ENCODE measurements around the gene SPTAN1. TPM values are rescaled to one million over a fixed set of nuclear protein-coding genes. Genes with fewer than 3 reads are reported as not detected.
"Not testable (repeated sequence)": the region's sequence is repeated elsewhere in the genome, so short reads cannot be mapped to it uniquely, and the experiment has no call there.

Gene SPTAN1
- polyA plus RNA-seq, 1 donor = 331 TPM

DNA sequence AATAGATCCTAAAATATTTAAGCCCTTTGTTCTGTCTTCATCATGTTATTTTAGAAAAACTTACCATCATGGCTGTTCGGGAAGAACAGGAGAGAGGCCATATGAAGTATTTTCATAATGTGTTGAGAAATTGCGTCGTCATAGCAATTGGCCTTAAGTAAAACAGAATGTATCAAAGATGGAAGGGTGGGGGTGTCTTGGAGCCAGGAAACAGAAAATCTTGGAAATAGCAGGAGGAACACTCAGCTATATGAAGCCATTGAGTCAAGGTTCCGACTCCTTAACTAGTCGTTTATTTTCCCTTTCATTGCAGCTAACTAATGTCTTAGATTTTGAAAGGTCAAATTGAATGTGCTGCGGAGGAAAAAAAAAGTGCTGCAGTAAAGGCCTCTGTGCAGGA, 1.3 kb downstream of the SPTAN1 start:
- DNase-seq = peak; percentile 77

DNA sequence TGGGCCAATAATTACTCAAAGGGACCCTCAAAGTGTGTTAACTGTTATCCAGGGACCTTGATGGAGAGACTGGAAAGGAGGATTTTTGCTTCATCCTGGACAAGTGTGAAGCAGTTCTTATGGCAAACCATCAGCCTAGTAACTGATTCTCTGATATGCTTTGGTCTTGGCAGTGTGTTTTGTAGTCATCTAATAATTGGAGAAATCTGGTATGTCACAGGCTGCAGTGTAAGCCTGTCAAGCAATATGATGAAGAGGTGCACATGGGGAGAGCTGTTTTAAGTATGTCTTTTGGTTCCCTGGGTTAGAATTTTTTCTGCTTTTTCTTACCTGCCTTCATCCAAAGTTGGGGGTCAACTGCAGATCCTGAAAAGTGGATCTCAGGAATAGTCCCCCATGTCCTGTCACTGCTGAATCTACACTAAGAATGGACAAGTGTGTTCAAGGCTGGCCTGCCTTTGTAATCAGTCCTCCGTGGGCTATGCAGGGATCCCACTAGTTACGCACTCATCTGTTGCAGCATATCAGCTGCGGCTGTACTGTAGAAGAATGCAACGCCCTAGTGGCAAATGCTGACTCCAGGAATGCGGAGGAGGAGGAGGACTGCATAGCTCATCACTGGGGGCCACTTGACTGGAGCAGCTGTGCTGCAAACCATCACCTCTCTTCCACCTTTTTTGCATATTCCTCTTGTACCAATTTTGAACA, 1.9 kb downstream of the SPTAN1 start:
- DNase-seq = no peak

DNA sequence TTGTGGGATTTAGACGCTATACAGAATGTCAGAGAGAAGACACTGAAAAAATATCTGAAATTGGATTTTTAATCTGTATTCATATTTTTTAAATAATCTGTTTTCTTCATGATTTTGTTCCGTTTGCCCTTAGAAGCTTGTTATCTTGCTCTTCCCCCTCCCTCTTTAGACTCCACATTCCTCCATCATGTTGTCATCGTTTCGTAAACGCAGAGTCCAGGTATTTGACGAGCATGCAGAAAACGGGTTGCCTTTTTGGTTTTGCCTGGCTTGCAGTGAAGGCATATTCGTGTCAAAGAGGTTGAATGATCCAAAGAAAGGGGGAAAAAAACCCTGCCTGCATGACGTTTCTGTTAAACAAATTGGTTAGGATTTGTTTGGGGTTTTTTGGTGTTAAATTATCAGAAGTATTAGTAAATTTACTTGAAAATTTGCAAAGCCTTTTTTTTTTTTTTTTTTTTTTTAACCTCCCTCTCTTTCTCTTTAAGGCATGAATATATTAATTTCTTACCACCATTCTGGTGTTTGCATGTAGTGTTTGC, 2.9 kb downstream of the SPTAN1 start:
- no peak for DNase-seq

DNA sequence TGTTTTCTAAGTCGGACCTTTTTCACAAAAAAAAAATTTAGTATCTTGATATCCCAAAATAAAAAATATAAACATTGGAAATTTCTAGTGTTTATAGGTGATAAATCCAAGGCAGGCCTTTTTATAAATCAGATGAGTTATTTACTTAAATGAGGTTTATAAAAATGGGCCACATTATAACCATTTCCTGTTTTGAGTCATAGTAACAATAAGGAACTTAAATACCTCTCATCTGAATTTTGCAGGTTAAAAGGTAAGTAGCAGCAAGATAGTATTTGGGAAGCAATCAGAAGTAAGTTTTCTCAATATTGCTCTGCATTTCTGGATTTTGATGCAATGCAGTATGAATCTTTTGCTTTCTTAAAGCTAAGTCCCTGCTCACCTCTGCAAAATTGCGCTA, 3.9 kb downstream of the SPTAN1 start:
- DNase-seq = no peak

DNA sequence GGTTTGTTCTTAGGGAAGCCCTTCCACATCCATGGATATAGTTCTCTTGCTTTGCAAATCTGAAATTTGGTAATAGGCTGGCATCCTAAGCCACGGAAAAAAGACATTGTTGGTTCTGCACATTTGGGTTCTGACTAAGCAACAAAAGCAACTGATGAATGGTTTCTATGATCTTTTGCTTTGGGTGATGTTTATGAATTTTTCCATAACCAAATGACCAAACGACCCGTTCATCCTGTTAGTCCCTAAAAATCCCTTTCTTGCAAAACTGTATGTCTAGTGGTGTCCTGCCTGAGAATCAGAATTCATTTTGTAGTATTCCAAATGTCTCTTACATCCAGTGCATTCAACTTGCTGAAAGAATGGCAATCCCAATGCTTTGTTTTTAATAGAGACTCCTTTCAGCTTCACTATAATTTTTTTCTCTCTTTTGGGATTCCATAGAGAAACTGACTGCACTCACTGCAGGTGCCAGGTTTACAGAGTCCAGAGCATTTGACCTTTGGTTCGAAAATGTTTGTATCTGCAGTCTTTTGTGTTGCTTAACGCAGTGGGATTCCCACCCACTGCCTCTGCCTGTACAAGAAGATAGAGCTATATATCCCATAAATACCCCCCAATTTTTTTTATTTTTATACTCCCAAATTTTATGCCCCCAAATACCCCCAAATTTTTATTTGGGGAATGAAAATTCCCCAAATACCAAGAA, 4.7 kb downstream of the SPTAN1 start:
- no peak for DNase-seq

DNA sequence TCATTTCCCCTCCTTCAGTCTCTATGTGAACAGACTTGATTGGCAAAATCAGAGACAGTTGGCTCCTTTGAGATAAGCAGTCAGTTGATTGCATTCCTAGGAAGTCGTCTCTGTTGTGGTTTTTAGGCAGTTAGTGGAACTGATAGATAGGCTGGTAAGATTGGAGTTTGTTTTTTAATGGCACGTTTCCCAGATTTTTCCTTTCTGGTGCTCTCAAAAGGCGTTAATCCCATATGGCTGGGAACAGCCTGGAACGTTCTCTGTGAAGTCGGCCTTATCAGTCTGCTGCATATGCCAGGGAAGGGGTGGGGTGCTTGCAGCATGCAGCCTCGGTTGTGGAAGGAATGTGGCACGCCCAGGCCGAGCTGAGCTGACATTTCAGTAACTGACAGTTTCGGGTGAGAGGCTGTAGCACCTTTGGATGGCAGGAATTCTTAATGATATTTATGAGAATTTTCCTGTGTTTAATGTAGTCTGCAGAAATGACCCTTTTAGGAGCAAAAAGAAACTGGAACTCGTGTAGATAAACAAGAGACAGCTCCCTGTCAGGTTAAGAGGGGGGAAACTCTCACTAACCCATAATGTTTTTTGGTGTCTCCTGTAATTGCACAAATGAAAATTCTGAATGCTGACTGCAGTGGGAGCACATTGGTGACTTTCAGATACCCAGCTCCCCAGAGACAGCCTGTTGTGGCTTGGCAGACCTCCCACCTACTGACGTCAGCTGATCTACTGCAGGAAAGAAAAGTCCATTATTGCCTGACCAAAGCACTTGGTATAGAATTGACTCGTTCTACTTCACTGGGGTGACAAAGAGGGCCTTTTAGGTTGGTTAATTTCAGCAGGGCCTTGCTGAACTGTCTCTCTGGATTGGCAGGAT, 6.3 kb downstream of the SPTAN1 start:
- DNase-seq = peak; percentile 47

DNA sequence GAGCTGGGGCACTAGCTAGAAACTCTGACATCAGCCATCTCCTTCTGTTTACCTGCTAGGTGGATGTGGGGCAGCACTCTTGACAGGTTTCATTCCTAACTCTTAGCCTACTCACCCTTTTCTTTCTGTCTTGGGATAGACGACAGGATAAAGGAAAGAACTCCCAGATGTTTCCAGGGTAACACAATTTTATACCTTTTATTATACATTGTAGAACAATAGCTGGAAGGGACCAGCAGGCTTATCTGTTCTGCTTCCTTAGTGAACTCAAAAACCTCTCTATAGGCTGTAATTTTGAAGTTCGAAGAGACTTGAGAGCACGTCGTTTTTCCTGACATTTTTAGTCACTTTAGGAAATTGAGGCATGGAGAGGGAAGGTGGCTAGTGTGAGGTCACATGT, 13.2 kb downstream of the SPTAN1 start:
- no peak for DNase-seq

DNA sequence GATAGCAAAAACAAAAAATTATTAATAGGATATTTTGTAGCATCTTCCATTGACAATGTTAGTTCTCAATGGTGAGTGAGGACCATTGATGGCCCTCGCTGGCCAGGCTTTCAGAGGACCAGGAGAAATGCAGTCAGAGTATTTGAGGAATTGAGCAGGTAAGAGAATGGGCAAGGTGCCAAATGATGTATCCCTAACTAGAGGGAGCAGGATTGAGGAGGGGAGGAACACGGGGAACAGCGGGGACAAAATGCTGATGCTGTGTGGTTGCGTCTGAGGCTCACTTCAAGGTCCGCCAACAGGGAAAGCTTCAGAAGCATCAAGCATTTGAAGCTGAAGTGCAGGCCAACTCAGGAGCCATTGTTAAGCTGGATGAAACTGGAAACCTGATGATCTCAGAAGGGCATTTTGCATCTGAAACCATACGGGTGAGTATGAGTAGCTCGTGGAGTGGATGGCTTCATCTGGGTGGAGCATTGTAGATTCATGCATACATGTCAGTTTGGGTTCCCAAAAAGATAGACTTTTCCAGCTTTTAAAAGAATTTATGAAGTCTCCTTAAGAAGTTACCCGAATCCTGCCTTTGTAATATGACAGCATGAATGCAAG, 16.2 kb downstream of the SPTAN1 start:
- no peak for DNase-seq

DNA sequence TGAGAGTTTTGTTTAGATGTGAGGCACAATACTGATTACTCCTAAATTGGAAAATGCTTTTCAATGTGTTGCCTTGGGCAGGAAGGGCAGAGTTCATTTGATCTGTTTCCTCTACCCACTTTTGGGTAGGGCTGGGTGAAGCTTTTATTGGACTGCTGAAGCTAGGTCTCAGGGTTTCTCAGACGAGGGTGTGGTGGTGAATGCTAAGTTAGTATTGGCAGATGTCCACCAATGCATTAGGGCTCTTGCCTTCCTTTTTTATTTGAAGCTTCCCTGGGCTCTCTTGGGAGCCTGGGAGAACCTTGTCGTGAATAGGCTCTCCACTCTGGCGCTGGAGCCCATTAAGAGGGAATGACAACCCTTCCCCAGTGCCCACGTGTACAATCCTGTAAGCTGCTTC, 23.1 kb downstream of the SPTAN1 start:
- no peak for DNase-seq

DNA sequence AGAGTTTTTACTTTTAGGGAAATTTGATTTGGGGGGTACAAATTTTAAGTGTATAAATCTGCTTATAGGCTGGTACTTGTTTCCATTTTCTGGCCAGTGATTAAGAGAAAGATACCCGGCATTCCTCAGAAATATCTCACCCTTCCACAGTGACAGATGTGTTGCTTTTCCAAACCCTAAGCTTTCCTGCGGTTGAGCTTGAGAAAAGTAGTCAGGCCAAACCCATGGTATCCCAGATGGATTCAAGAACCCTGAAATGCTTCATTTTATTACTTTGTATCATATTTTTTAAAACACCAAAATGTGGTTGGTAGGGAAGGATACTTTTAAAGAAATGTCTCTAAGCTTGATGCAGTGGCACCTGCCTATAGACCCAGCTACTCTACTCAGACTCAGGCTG, 23.5 kb downstream of the SPTAN1 start:
- DNase-seq = no peak

DNA sequence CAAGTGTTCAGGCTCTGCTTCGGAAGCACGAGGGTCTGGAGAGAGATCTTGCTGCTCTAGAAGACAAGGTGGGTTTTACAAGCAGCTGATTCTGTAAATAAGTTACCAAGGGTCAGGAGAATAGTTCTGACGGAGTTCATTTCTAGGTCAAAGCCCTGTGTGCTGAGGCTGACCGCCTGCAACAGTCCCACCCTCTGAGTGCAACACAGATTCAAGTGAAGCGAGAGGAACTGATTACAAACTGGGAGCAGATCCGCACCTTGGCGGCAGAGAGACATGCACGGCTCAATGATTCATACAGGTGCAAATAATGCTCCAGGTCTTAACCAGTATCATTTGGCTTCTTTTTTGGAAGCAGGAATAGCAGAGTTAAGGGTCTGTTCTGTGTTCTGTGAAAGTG, 24.8 kb downstream of the SPTAN1 start:
- no peak for DNase-seq

DNA sequence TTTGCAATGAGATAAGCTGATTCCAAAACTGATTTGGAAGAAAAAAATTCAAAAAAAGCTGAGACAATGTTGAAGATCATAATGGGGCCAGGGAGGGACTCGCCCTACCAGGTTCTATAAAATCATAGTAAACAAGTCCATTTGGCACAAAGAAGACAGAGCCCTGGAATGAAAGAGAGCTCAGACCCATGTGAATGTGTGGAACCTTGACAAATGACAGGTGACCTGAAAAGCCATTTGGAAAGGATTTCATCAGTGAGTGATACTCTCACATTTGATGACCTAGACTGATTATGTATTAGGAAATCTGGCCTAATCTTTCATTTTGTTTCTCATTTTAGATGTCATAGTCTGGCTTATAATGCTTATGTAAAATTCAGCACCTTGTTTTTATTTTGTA, 26.8 kb downstream of the SPTAN1 start:
- no peak for DNase-seq

DNA sequence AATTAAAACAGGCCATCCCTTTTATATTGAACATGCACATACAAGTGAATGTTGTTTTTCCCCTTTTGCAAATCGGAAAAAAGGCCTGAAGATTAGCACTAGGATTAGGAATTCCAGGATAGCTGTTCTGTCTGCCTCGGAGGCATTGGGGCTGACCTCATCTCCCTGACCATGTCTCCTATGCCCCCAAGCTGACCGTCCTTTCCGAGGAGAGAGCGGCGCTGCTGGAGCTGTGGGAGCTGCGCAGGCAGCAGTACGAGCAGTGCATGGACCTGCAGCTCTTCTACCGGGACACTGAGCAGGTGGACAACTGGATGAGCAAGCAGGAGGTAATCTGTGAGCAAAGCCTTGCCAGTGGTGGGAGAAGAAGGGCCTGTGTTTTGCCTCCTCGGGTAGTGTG, 28.3 kb downstream of the SPTAN1 start:
- no peak for DNase-seq

DNA sequence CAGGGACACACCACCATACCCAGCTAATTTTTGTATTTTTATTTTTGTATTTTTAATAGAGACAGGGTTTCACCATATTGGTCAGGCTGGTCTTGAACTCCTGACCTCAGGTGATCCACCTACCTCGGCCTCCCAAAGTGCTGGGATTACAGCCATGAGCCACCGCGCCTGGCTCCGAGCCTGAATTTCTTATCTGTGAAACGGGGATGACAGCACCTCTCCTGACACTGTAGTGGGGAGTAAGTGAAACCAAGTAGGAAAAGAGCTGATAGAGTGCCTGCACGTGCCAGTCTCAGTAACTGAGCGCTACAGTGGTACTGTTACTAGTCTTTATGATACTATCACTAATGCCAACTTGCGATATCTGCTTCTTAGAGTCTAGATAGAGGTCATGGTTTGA, 32.8 kb downstream of the SPTAN1 start:
- DNase-seq = not testable (repeated sequence)

DNA sequence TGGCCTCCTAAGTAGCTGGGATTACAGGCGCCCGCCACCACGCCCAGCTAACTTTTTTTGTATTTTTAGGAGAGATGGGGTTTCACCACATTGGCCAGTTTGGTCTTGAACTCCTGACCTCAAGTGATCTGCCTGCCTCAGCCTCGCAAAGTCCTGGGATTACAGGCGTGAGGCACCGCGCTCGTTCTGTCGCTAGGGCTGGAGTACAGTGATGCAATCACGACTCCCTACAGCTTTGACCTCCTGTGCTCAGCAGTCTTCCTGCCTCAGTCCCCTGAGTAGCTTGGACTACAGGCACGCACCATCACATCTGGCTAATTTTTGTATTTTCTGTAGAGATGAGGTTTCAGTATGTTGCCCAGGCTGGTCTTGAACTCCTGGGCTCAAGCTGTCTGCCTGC, 34.5 kb downstream of the SPTAN1 start:
- not testable (repeated sequence) for DNase-seq

DNA sequence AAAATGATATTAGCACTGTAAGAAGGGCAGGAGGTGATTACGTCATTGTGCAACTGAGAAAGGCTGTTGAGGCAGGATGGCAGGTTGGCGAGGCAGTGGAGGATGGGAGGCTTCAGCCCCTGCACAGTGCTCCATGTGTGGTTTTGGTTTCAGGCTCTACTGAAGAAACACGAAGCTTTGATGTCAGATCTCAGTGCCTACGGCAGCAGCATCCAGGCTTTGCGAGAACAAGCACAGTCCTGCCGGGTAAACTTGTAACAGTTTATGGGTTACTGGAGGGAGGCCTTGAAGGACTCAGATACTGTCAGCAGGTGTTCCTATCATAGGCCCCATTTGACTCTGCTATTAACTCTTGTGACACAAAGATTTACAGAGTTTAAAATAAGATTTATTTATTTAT, 35.1 kb downstream of the SPTAN1 start:
- DNase-seq = no peak

DNA sequence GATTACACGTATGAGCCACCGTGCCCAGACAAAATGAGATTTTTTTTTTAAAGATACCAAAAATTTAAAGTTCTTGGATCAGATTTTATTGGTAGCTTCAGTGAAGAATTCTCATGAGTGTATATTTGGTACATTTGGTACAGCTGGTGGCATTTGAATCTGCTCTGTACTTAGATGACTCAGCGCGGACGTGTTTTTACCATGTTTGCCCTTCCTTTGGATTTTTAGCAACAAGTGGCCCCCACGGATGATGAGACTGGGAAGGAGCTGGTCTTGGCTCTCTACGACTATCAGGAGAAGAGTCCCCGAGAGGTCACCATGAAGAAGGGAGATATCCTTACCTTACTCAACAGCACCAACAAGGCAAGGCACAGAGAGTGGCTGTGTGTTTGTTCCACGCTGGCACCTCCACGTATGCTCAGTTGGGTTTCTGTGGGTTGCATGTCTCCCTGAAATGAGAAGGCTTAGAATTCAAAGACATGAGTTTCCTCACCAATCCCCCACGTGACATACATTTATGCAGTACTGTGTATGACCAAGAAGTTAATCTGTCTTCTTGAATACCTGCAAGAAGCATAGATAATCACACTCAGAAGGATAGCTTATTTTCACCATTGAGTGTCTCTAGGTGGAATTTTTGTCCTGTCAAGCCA, 36.3 kb downstream of the SPTAN1 start:
- DNase-seq = no peak

DNA sequence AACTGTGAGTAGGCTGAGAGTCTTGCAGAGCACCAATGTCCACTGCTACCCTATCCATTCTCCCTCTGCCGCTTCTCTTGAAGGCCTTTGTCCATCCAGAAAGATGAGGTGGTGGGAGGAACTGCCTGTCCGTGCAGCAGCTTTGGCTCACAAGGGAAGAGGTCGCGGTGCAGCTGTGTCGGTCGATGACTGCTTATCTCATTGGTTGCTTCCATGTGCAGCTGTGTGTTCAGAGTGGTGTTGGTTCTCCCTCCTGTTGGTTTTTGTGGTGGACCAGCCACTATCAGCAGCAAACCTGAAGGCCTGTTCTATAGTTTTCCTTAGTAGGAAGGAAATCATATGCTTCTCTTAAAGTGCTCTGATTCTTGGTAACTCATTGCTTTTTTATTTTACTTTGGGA, 40.7 kb downstream of the SPTAN1 start:
- DNase-seq = no peak

DNA sequence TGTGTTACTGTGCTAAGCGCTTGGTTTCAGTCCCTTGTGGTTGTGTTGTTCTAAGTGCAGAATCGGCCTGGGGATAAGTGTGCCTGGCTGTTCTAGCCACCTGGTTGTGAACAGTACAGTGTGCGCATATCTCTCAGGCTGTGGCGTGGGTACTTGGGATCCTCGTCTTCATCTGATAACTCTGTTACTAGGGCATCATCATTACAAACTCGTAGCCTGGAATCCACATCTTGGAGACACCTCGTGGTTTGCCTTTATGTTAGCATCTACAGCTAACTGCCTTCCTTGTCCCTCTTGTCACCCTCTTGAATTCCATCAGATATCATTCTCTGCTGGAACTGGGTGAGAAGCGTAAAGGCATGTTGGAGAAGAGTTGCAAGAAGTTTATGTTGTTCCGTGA, 41.5 kb downstream of the SPTAN1 start:
- no peak for DNase-seq

DNA sequence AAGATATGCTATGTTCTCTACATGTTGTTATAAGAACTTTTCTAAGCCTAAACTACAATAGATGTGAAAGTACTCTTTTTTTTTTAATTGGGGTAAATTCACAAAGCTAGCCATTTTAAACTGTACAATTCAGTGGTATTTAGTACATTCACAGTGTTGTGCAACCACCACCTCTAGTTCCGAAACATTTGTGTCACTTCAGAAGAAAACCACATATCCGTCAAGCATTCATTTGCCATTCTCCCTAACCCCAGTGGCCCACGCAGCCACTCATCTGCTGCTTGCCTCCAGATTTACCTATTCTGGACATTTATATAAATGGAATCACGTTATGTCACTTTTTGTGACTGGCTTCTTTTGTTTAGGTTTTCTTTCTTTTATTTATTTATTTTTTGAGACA, 43.1 kb downstream of the SPTAN1 start:
- DNase-seq = no peak

DNA sequence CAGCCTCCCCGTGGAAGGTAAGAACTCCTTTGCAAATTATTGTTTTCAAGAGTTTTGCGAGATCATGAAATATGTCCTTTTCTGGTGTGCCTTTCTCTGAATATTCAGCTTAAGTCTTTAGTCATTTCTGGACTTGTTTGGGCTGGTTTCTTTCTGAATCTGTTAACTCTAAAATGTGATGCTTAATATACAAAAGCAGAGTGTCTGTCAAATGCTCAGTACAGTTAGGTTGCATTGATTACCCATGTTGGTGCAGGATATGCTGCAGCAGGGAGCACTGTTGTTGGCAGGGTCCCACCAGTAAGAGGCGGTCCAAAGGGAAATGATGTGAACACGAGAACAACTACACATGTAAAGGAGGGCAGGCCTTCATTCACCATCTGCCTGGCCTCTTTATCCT, 47.7 kb downstream of the SPTAN1 start:
- DNase-seq = no peak

DNA sequence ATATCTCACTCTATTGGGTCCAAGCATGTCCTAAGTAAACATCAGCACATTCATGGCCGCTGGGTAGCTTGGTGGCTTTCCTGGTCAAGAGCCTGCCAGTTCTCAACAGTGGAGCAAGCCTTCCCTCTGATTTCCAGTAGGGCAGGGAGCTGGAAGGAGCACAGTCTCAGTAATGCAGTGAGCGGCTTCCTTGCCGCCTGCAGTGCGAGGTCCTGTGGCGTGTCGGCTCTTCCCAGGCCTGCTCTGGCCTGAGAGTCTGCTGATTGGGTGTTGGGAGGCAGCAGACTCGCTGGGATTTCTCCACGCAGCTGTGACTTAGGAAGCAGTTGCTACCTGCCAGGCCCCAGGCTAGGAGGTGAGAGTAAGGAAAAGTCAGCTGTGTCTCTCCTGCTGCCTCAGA, 51.3 kb downstream of the SPTAN1 start:
- DNase-seq = no peak

All from hindlimb muscle (tissue), 1 donor.